SU-DHL-6 (cell line): Measurements from ENCODE around the gene GRAP.

ENCODE experiments used
- EZH2phosphoT487 ChIP-seq: fragments of 200-600 bp; sonication (generic), shearing (Covaris generic); conservative IDR thresholded peaks from 2 replicates; pipeline ENCODE4 v1.6.1; 2018; ENCODE audit warnings: mild to moderate bottlenecking, antibody characterized with exemption, low read length, moderate library complexity, mixed read lengths
- TF ChIP-seq, protein P1 (sequence below): fragments of 200-600 bp; sonication (generic); IDR thresholded peaks from one replicate; pipeline ENCODE4 v1.5.1; 2017; ENCODE audit warnings: antibody characterized with exemption, mild to moderate bottlenecking, low read length, moderate library complexity; ENCODE audit not compliant: insufficient read depth, poor library complexity, severe bottlenecking

- TF ChIP-seq, protein P1, sequence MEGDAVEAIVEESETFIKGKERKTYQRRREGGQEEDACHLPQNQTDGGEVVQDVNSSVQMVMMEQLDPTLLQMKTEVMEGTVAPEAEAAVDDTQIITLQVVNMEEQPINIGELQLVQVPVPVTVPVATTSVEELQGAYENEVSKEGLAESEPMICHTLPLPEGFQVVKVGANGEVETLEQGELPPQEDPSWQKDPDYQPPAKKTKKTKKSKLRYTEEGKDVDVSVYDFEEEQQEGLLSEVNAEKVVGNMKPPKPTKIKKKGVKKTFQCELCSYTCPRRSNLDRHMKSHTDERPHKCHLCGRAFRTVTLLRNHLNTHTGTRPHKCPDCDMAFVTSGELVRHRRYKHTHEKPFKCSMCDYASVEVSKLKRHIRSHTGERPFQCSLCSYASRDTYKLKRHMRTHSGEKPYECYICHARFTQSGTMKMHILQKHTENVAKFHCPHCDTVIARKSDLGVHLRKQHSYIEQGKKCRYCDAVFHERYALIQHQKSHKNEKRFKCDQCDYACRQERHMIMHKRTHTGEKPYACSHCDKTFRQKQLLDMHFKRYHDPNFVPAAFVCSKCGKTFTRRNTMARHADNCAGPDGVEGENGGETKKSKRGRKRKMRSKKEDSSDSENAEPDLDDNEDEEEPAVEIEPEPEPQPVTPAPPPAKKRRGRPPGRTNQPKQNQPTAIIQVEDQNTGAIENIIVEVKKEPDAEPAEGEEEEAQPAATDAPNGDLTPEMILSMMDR: no peak
- no peak for TF ChIP-seq EZH2phosphoT487
These were observed 22.4 kb downstream of the GRAP start for GRCh38 chr17:19024101-19025078.
